Neural progenitor cell (in vitro differentiated cells): ENCODE measurements around the gene CD200. TPM values are rescaled to one million over a fixed set of nuclear protein-coding genes. Genes with fewer than 3 reads are reported as not detected.
A peak's percentile ranks its signal among the peaks of the same experiment; 100 is the strongest.
"Not testable (repeated sequence)": the region's sequence is repeated elsewhere in the genome, so short reads cannot be mapped to it uniquely, and the experiment has no call there.

Experiments
- DNase-seq: peaks from one replicate; pipeline ENCODE4 v3.0.0-alpha.2; 2016; ENCODE audit warnings: low spot score
- H2AFZ ChIP-seq: fragments of 200-600 bp; sonication (generic); replicated peaks from 2 replicates; pipeline ENCODE4 v1.6.1; 2016; ENCODE audit warnings: antibody characterized with exemption
- H3F3A ChIP-seq: fragments of 200-600 bp; sonication (generic); 2 replicates; pipeline ENCODE4 v1.6.1; 2016; ENCODE audit warnings: antibody characterized with exemption, low read depth
- H3K27ac ChIP-seq: fragments of 200-600 bp; sonication (generic); 2 replicates; pipeline ENCODE4 v1.5.1; 2016; ENCODE audit warnings: mild to moderate bottlenecking
- H3K27me3 ChIP-seq: fragments of 200-600 bp; sonication (generic); 2 replicates; pipeline ENCODE4 v1.6.1; 2016; ENCODE audit warnings: mild to moderate bottlenecking, moderate library complexity
- H3K36me3 ChIP-seq: fragments of 200-600 bp; sonication (generic); 2 replicates; pipeline ENCODE4 v1.5.1; 2016
- H3K4me1 ChIP-seq: fragments of 200-600 bp; sonication (generic); 2 replicates; pipeline ENCODE4 v1.6.1; 2016; ENCODE audit warnings: mixed run types
- H3K4me2 ChIP-seq: fragments of 200-600 bp; sonication (generic); 2 replicates; pipeline ENCODE4 v1.6.1; 2016
- H3K4me3 ChIP-seq: fragments of 200-600 bp; sonication (generic); 2 replicates; pipeline ENCODE4 v1.5.1; 2016
- H3K79me2 ChIP-seq: fragments of 200-600 bp; sonication (generic); 2 replicates; pipeline ENCODE4 v1.6.1; 2016; ENCODE audit warnings: low read depth
- H3K9ac ChIP-seq: fragments of 200-600 bp; sonication (generic); 2 replicates; pipeline ENCODE4 v1.6.1; 2016
- H3K9me3 ChIP-seq: fragments of 200-600 bp; sonication (generic); 2 replicates; pipeline ENCODE4 v1.5.1; 2016; ENCODE audit warnings: low read depth
- H4K20me1 ChIP-seq: fragments of 200-600 bp; sonication (generic); 2 replicates; pipeline ENCODE4 v1.6.1; 2016; ENCODE audit warnings: low read depth
- H3K27ac Mint-ChIP-seq: 3 replicates; pipeline ENCODE4 v1.8.0; 2021; ENCODE audit warnings: mixed read lengths
- H3K27me3 Mint-ChIP-seq: 2 replicates; pipeline ENCODE4 v1.8.0; 2022; ENCODE audit warnings: low read depth, mild to moderate bottlenecking, inconsistent platforms, moderate library complexity, mixed read lengths; ENCODE audit not compliant: insufficient read depth
- H3K36me3 Mint-ChIP-seq: 3 replicates; pipeline ENCODE4 v1.8.0; 2021; ENCODE audit warnings: mixed read lengths
- H3K4me1 Mint-ChIP-seq: 3 replicates; pipeline ENCODE4 v1.8.0; 2021; ENCODE audit warnings: mixed read lengths
- H3K4me3 Mint-ChIP-seq: 3 replicates; pipeline ENCODE4 v1.8.0; 2021; ENCODE audit warnings: mild to moderate bottlenecking, moderate library complexity, mixed read lengths
- H3K9me3 Mint-ChIP-seq: 3 replicates; pipeline ENCODE4 v1.8.0; 2020; ENCODE audit warnings: mixed read lengths
- EZH2 ChIP-seq: fragments of 200-600 bp; sonication (generic); IDR thresholded peaks from 2 replicates; pipeline ENCODE4 v1.6.1; 2017; ENCODE audit warnings: antibody characterized with exemption, mild to moderate bottlenecking, moderate library complexity
- EZH2phosphoT487 ChIP-seq: fragments of 200-600 bp; sonication (generic); IDR thresholded peaks from 2 replicates; pipeline ENCODE4 v1.6.1; 2017; ENCODE audit warnings: antibody characterized with exemption
- total RNA-seq: library from RNA; depleted of rRNA; stranded (reverse); fragments of >200 nt; gene quantifications from 2 replicates; pipeline ENCODE4 v1.2.3, GENCODE V29; 2015; ENCODE audit warnings: low replicate concordance
- TF ChIP-seq, protein P1 (sequence below): fragments of 200-600 bp; sonication (generic); IDR thresholded peaks from 2 replicates; pipeline ENCODE4 v1.5.1; 2017; ENCODE audit warnings: antibody characterized with exemption, mild to moderate bottlenecking

Gene CD200
- total RNA-seq, 1 donor from 2014 or later, result 48.4 TPM

DNA sequence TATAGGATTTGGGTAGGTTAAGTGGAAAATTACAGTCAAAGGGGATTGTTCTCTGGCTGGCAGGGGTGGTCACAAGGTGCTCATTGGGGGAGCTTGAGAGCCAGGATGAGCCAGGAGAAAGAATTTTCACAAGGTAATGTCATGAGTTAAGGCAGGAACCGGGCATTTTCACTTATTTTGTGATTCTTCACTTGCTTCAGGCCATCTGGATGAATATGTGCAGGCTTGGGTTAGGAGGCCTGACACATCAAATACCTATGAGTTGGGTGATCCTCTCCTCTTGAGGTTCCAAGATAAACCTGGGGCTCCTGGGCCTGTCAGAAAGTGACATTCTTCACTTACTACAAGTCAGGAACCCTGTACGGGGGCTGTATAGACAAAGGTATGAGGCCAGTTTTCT, 68.7 kb downstream of the CD200 start:
- H3K4me1 ChIP-seq, result peaks cover 10% of the 10 kb centered on the region
- Mint-ChIP-seq H3K27me3 (no peaks in the 10 kb centered on the region), H3K4me1 (peaks cover 5% of the 10 kb centered on the region), H3K36me3 (no peaks in the 10 kb centered on the region), H3K27ac (no peak overlapping the region), H3K4me3 (no peak overlapping the region), H3K9me3 (no peaks in the 10 kb centered on the region)
- H3K4me2 ChIP-seq, result no peak overlapping the region
- H3K36me3 ChIP-seq, result no peaks in the 10 kb centered on the region
- no peak for DNase-seq
- H3K9me3 ChIP-seq, result no peaks in the 10 kb centered on the region
- H3K79me2 ChIP-seq, result no peaks in the 10 kb centered on the region
- H3K4me3 ChIP-seq, result no peak overlapping the region
- no peak overlapping the region for H3K27ac ChIP-seq
- peaks cover 7% of the 10 kb centered on the region for H3F3A ChIP-seq
- no peak overlapping the region for H3K9ac ChIP-seq
- H2AFZ ChIP-seq, result no peak overlapping the region
- H4K20me1 ChIP-seq, result no peaks in the 10 kb centered on the region
- H3K27me3 ChIP-seq, result no peaks in the 10 kb centered on the region
- TF ChIP-seq, protein P1, sequence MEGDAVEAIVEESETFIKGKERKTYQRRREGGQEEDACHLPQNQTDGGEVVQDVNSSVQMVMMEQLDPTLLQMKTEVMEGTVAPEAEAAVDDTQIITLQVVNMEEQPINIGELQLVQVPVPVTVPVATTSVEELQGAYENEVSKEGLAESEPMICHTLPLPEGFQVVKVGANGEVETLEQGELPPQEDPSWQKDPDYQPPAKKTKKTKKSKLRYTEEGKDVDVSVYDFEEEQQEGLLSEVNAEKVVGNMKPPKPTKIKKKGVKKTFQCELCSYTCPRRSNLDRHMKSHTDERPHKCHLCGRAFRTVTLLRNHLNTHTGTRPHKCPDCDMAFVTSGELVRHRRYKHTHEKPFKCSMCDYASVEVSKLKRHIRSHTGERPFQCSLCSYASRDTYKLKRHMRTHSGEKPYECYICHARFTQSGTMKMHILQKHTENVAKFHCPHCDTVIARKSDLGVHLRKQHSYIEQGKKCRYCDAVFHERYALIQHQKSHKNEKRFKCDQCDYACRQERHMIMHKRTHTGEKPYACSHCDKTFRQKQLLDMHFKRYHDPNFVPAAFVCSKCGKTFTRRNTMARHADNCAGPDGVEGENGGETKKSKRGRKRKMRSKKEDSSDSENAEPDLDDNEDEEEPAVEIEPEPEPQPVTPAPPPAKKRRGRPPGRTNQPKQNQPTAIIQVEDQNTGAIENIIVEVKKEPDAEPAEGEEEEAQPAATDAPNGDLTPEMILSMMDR, result no peak
- TF ChIP-seq EZH2 (no peak), EZH2phosphoT487 (no peak)

DNA sequence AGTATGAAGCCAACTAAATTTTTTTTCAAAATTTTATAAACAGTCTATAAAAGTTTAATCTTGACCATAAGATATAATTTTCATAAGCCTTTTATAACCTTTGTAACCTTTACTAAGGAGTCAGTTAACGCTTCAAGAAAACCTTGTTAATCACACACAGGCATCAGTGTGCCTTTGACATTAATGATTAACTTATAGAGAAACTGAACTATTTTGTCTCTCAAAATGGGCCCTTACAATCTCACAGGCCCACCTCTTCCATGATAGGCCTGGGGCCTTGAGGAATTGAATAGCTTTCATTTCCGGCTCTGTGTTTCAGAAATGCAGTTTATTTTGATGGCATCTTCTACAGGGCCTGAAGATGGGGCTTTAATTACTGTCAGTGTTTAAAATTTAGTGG, 70.1 kb downstream of the CD200 start:
- Histone ChIP-seq H2AFZ (peak overlapping the region; percentile 62), H3F3A (peaks cover 7% of the 10 kb centered on the region), H3K9me3 (no peaks in the 10 kb centered on the region), H3K4me2 (no peak overlapping the region), H4K20me1 (no peaks in the 10 kb centered on the region), H3K79me2 (no peaks in the 10 kb centered on the region), H3K27ac (no peak overlapping the region), H3K27me3 (no peaks in the 10 kb centered on the region), H3K9ac (no peak overlapping the region), H3K4me3 (no peak overlapping the region), H3K4me1 (peaks cover 16% of the 10 kb centered on the region), H3K36me3 (no peaks in the 10 kb centered on the region)
- Mint-ChIP-seq H3K9me3 (no peaks in the 10 kb centered on the region), H3K4me3 (no peak overlapping the region), H3K4me1 (peaks cover 8% of the 10 kb centered on the region), H3K27me3 (no peaks in the 10 kb centered on the region), H3K36me3 (no peaks in the 10 kb centered on the region), H3K27ac (no peak overlapping the region)
- DNase-seq, result no peak
- TF ChIP-seq EZH2 (no peak), EZH2phosphoT487 (no peak)
- TF ChIP-seq, protein P1, result no peak

GRCh38 chr3:112404924-112405549, 72.1 kb downstream of the CD200 start:
- not testable (repeated sequence) for DNase-seq, H3K4me3 ChIP-seq, H3K27me3 ChIP-seq, H3K4me2 ChIP-seq, H3K4me1 Mint-ChIP-seq, H2AFZ ChIP-seq, H3K9me3 ChIP-seq, H3K27ac ChIP-seq, H3K36me3 ChIP-seq, H3K4me3 Mint-ChIP-seq, H3K79me2 ChIP-seq, H4K20me1 ChIP-seq, H3K27me3 Mint-ChIP-seq, H3K9me3 Mint-ChIP-seq, H3K9ac ChIP-seq, H3K27ac Mint-ChIP-seq, H3F3A ChIP-seq, H3K36me3 Mint-ChIP-seq
- H3K4me1 ChIP-seq, result peaks cover 15% of the 10 kb centered on the region

DNA sequence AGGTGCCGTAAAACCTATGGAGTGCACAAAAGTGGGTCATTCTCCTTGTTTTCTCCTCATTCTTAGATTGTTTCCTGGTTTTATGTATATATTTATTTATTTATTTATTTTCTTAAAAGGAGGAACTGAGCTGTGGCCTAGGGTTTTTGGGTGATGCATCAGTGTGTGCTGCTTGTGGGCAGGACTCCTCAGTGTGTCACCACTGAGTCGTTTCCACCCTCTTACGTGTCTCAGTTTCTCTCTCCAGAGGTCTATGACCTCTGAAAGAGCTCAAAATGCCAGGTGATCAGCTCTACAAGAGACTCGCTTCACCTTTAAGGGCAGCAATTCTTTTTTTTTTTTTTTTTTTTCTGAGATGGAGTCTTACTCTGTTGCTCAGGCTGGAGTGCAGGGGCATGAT, 72.9 kb downstream of the CD200 start:
- H3K27ac ChIP-seq, result no peak overlapping the region
- no peak overlapping the region for H3K4me3 Mint-ChIP-seq

More for the DNA sequence above, 72.9 kb downstream of the CD200 start:
- Histone ChIP-seq H3K9me3 (no peaks in the 10 kb centered on the region), H3K9ac (no peak overlapping the region), H3K36me3 (no peaks in the 10 kb centered on the region), H3K4me1 (peaks cover 9% of the 10 kb centered on the region), H2AFZ (no peak overlapping the region), H4K20me1 (no peaks in the 10 kb centered on the region), H3K27me3 (no peaks in the 10 kb centered on the region), H3K4me2 (no peak overlapping the region), H3F3A (peaks cover 5% of the 10 kb centered on the region), H3K79me2 (no peaks in the 10 kb centered on the region), H3K4me3 (no peak overlapping the region)
- H3K27me3 Mint-ChIP-seq, result peaks cover 1% of the 10 kb centered on the region
- H3K36me3 Mint-ChIP-seq, result no peaks in the 10 kb centered on the region
- no peaks in the 10 kb centered on the region for H3K9me3 Mint-ChIP-seq
- TF ChIP-seq EZH2phosphoT487, result no peak
- TF ChIP-seq EZH2, result no peak
- TF ChIP-seq, protein P1, result no peak
- DNase-seq, result no peak
- peaks cover 3% of the 10 kb centered on the region for H3K4me1 Mint-ChIP-seq
- H3K27ac Mint-ChIP-seq, result no peak overlapping the region
